Neural progenitor cell (in vitro differentiated cells): ENCODE measurements around the gene ETHE1.

Source experiments
- CTCF ChIP-seq: fragments of 200-600 bp; sonication (generic); IDR thresholded peaks from 2 replicates; pipeline ENCODE4 v1.5.1; 2017; ENCODE audit warnings: antibody characterized with exemption, mild to moderate bottlenecking
- EZH2 ChIP-seq: fragments of 200-600 bp; sonication (generic); IDR thresholded peaks from 2 replicates; pipeline ENCODE4 v1.6.1; 2017; ENCODE audit warnings: antibody characterized with exemption, mild to moderate bottlenecking, moderate library complexity
- EZH2phosphoT487 ChIP-seq: fragments of 200-600 bp; sonication (generic); IDR thresholded peaks from 2 replicates; pipeline ENCODE4 v1.6.1; 2017; ENCODE audit warnings: antibody characterized with exemption

GRCh38 chr19:43474487-43474886, 52.5 kb downstream of the ETHE1 start:
- TF ChIP-seq CTCF = no peak
- TF ChIP-seq EZH2 = no peak
- TF ChIP-seq EZH2phosphoT487 = no peak
